Measurements from ENCODE around the gene DDIT4.

GRCh38 chr10:72253578-72253977 lies 20.1 kb upstream of the DDIT4 start:
- no peak for TF ChIP-seq POLR2AphosphoS5 (IDR thresholded peaks at IDR 0.05; ENCODE audit: low read depth, low read length)
- no peak for TF ChIP-seq SPI1 (IDR thresholded peaks at IDR 0.05; ENCODE audit: low read depth, low read length)
- TF ChIP-seq POLR2A (IDR thresholded peaks at IDR 0.05; ENCODE audit: low read depth, low read length), result no peak
- TF ChIP-seq TAF1 (IDR thresholded peaks at IDR 0.05; ENCODE audit: low read depth, low read length), result no peak
- no peak for TF ChIP-seq PAX5 (IDR thresholded peaks at IDR 0.05; ENCODE audit: insufficient read depth, low read length, severe bottlenecking)
